Hepatocyte (in vitro differentiated cells): ENCODE results near the gene AMPD2.

ENCODE experiments used
- CTCF ChIP-seq: fragments of 200-600 bp; sonication (generic); IDR thresholded peaks from 2 replicates; pipeline ENCODE4 v1.5.1; 2016; ENCODE audit warnings: antibody characterized with exemption, mild to moderate bottlenecking; ENCODE audit not compliant: poor library complexity
- EZH2 ChIP-seq: fragments of 200-600 bp; sonication (generic); IDR thresholded peaks from 2 replicates; pipeline ENCODE4 v1.6.1; 2016; ENCODE audit warnings: antibody characterized with exemption, mild to moderate bottlenecking, borderline replicate concordance

- TF ChIP-seq CTCF (no peak), EZH2 (no peak)
Measured at GRCh38 chr1:109637446-109637845, 17.8 kb downstream of the AMPD2 start.
